OCI-LY3 (cell line): Measurements from ENCODE around the gene CASK.

Experiments used
- EZH2phosphoT487 ChIP-seq: fragments of 200-600 bp; shearing (Covaris generic); IDR thresholded peaks from 2 replicates; pipeline ENCODE4 v1.6.1; 2018; ENCODE audit warnings: antibody characterized with exemption, mixed run types, low read depth
- TF ChIP-seq, protein P1 (sequence below): fragments of 200-600, 300-600 bp; sonication (generic); IDR thresholded peaks from 2 replicates; pipeline ENCODE4 v1.5.1; 2014; ENCODE audit warnings: antibody characterized with exemption, low read length, low read depth

GRCh38 chrX:41518841-41519220, 404.5 kb downstream of the CASK start:
- TF ChIP-seq, protein P1, sequence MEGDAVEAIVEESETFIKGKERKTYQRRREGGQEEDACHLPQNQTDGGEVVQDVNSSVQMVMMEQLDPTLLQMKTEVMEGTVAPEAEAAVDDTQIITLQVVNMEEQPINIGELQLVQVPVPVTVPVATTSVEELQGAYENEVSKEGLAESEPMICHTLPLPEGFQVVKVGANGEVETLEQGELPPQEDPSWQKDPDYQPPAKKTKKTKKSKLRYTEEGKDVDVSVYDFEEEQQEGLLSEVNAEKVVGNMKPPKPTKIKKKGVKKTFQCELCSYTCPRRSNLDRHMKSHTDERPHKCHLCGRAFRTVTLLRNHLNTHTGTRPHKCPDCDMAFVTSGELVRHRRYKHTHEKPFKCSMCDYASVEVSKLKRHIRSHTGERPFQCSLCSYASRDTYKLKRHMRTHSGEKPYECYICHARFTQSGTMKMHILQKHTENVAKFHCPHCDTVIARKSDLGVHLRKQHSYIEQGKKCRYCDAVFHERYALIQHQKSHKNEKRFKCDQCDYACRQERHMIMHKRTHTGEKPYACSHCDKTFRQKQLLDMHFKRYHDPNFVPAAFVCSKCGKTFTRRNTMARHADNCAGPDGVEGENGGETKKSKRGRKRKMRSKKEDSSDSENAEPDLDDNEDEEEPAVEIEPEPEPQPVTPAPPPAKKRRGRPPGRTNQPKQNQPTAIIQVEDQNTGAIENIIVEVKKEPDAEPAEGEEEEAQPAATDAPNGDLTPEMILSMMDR, result no peak
- no peak for TF ChIP-seq EZH2phosphoT487
